ENCODE measurements around the gene LARGE1.

DNA sequence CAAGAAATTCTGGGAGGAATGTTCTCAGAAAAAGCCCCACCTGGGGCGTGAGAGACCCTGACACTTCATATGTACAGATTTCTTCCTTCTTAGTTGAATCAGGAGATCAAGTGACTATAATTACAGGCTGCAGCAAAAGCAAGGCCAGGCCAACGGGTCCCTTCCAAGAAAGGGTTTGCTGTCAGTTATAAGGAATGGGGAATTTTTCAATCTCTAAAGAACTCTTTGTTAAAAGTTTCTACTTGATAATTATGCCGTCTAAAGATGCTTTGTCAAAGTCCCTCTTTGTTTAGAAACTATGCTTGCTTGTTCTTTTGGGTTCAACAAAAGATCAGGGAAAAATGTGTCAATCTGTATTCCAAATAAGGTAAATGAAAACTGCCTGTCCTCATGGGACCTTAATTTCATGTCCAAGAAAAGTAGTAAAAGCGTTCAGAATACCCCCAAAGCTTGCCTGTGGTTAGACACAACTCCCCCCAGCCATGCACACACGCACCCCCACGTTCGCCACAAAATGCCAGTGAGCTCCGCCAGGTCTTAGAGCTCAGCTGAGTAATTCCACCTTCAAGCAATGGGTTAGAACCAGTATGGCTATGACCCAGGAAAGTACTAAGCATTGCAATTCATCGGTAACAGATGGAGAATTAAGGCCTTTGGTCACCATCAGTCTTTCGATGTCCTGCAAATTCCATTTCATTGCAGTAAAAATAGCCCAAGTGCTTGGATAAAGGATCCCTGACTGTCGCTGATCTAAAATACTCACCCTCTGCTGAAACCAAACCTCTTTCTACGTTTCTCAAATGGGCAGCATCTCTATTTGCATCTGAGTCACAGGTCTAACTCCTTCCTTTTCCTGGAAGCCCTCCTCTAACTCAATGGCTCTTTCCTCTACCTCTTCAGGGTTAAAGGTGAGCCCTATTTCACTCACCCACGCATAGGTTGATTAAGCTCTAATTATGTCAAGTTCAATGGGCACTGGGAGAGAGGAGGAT is 442.9 kb downstream of the LARGE1 start:
- TF ChIP-seq, protein P1, sequence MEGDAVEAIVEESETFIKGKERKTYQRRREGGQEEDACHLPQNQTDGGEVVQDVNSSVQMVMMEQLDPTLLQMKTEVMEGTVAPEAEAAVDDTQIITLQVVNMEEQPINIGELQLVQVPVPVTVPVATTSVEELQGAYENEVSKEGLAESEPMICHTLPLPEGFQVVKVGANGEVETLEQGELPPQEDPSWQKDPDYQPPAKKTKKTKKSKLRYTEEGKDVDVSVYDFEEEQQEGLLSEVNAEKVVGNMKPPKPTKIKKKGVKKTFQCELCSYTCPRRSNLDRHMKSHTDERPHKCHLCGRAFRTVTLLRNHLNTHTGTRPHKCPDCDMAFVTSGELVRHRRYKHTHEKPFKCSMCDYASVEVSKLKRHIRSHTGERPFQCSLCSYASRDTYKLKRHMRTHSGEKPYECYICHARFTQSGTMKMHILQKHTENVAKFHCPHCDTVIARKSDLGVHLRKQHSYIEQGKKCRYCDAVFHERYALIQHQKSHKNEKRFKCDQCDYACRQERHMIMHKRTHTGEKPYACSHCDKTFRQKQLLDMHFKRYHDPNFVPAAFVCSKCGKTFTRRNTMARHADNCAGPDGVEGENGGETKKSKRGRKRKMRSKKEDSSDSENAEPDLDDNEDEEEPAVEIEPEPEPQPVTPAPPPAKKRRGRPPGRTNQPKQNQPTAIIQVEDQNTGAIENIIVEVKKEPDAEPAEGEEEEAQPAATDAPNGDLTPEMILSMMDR (IDR thresholded peaks at IDR 0.05), result no peak
- TF ChIP-seq POLR2A (IDR thresholded peaks at IDR 0.05), result no peak

Measured in tibial nerve (tissue), 3 donors.